ENCODE measurements around the gene ZGPAT. TPM values are rescaled to one million over a fixed set of nuclear protein-coding genes. Genes with fewer than 3 reads are reported as not detected.

ZGPAT gene
- total and polyA plus RNA-seq, 9 of the 15 experiments (the other 6 are each of a cell fraction or from before 2014, with no cell fraction given), result 0.14 to 26.6 (median 7.4) TPM

- TF ChIP-seq ZNF318 (IDR thresholded peaks at IDR 0.05; ENCODE audit: borderline replicate concordance in 1 of 2, low read depth in 1 of 2) (no peak), ZBTB33 (CRISPR knock-in tag; IDR thresholded peaks at IDR 0.05) (no peak; the same call in 1 of the 2 replicates), FOXK2 (conservative IDR thresholded peaks at IDR 0.05 in 1 of 2, IDR thresholded peaks at IDR 0.05 in 1 of 2; ENCODE audit: low read depth in 2 of 2) (no peak), ZNF79 (CRISPR knock-in tag; IDR thresholded peaks at IDR 0.05; ENCODE audit: low read depth) (no peak), USF1 (CRISPR knock-in tag; IDR thresholded peaks at IDR 0.05) (0 out of 2 replicates have a peak, but pooled peaks have one; percentile 14), ZNF239 (CRISPR knock-in tag; IDR thresholded peaks at IDR 0.05) (no peak), MYBL2 (IDR thresholded peaks at IDR 0.05; ENCODE audit: low read depth) (no peak), MYBL2 (CRISPR knock-in tag; IDR thresholded peaks at IDR 0.05; ENCODE audit: borderline replicate concordance) (no peak), PTTG1 (tag; IDR thresholded peaks at IDR 0.05; ENCODE audit: low read depth) (no peak), ZFP91 (CRISPR knock-in tag; IDR thresholded peaks at IDR 0.05) (no peak), PTRF (tag; IDR thresholded peaks at IDR 0.05) (no peak)
Observed at GRCh38 chr20:63740627-63741353, 33.0 kb downstream of the ZGPAT start (continued).
